ENCODE measurements around the gene HES5. TPM values are rescaled to one million over a fixed set of nuclear protein-coding genes. Genes with fewer than 3 reads are reported as not detected.

The HES5 gene
- polyA plus RNA-seq, 1 of the 3 experiments (the other 2 are of a cell fraction): 0.03 TPM

DNA sequence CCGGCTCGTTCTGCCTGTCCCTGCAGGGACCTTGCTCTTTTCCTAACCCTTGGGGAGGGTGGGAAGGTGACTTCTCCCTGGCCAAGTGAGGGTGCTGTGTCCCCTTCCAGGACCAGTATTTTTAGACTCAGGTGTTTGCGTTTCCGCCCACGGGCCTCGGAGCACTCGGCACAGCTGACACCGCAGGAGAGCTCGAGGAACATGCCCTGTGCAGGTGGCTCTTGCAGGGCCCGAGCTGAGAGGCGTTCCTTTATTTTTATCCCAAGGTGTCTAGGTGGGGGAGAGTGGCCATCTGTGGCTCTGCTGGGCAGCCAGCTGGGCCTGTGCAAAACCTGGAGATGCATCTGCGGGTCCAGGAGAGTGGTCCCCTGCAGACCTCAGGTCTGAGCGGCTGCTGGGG is 38.0 kb downstream of the HES5 start:
- H3K9me2 ChIP-seq: no peaks in the 10 kb centered on the region
- no peak overlapping the region for H3K4me3 ChIP-seq (ENCODE audit: low read depth in 2 of 2, low read length in 1 of 2)
- no peak overlapping the region for H2AFZ ChIP-seq (ENCODE audit: low read depth)
- H3K9me3 ChIP-seq: no peaks in the 10 kb centered on the region
- ChIA-PET CTCF (interaction anchor here (1.2 kb wide), 1 partner anchor 10 kb away, joined by 3 read pairs; no protein-coding TSS in a partner anchor), POLR2A (no interaction called here)
- no peaks in the 10 kb centered on the region for H3K79me2 ChIP-seq (ENCODE audit: insufficient read depth)
- no peaks in the 10 kb centered on the region for H3F3A ChIP-seq (replicated peaks; ENCODE audit: insufficient read depth)
- H4K20me1 ChIP-seq (ENCODE audit: insufficient read depth): no peaks in the 10 kb centered on the region
- no peaks in the 10 kb centered on the region for H3K4me1 ChIP-seq (ENCODE audit: control insufficient read depth in 1 of 2, insufficient read depth in 2 of 2, low read depth in 1 of 2, low read length in 1 of 2)
- TF ChIP-seq FOXM1 (IDR thresholded peaks at IDR 0.05; ENCODE audit: low read depth) (no peak), IRF3 (IDR thresholded peaks at IDR 0.05; ENCODE audit: low read depth, low read length) (no peak), RCOR1 (IDR thresholded peaks at IDR 0.05; ENCODE audit: low read length) (no peak), GABPA (IDR thresholded peaks at IDR 0.05; ENCODE audit: low read depth) (no peak), MEF2A (IDR thresholded peaks at IDR 0.05; ENCODE audit: borderline replicate concordance, low read depth) (no peak), NRF1 (IDR thresholded peaks at IDR 0.05; ENCODE audit: low read depth, low read length) (no peak)
- TF ChIP-seq, protein P1, sequence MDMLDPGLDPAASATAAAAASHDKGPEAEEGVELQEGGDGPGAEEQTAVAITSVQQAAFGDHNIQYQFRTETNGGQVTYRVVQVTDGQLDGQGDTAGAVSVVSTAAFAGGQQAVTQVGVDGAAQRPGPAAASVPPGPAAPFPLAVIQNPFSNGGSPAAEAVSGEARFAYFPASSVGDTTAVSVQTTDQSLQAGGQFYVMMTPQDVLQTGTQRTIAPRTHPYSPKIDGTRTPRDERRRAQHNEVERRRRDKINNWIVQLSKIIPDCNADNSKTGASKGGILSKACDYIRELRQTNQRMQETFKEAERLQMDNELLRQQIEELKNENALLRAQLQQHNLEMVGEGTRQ (IDR thresholded peaks at IDR 0.05; ENCODE audit: borderline replicate concordance, low read depth, low read length): no peak
- TF ChIP-seq, protein P2, sequence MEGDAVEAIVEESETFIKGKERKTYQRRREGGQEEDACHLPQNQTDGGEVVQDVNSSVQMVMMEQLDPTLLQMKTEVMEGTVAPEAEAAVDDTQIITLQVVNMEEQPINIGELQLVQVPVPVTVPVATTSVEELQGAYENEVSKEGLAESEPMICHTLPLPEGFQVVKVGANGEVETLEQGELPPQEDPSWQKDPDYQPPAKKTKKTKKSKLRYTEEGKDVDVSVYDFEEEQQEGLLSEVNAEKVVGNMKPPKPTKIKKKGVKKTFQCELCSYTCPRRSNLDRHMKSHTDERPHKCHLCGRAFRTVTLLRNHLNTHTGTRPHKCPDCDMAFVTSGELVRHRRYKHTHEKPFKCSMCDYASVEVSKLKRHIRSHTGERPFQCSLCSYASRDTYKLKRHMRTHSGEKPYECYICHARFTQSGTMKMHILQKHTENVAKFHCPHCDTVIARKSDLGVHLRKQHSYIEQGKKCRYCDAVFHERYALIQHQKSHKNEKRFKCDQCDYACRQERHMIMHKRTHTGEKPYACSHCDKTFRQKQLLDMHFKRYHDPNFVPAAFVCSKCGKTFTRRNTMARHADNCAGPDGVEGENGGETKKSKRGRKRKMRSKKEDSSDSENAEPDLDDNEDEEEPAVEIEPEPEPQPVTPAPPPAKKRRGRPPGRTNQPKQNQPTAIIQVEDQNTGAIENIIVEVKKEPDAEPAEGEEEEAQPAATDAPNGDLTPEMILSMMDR (IDR thresholded peaks at IDR 0.05): no peak
- 60% methylated on average over 3 of the region's 13 CpGs for WGBS (ENCODE audit: low lambda C conversion rate)
- H3K27ac ChIP-seq (ENCODE audit: low read depth in 2 of 2, low read length in 1 of 2): no peak overlapping the region
- no peak overlapping the region for H3K4me2 ChIP-seq
- DNase-seq: no peak
- no peaks in the 10 kb centered on the region for H3K36me3 ChIP-seq (replicated peaks in 1 of 2; ENCODE audit: control insufficient read depth in 1 of 2, insufficient read depth in 2 of 2, low read length in 1 of 2)
- H3K27me3 ChIP-seq (ENCODE audit: insufficient read depth): no peaks in the 10 kb centered on the region
- no peak overlapping the region for H3K9ac ChIP-seq

DNA sequence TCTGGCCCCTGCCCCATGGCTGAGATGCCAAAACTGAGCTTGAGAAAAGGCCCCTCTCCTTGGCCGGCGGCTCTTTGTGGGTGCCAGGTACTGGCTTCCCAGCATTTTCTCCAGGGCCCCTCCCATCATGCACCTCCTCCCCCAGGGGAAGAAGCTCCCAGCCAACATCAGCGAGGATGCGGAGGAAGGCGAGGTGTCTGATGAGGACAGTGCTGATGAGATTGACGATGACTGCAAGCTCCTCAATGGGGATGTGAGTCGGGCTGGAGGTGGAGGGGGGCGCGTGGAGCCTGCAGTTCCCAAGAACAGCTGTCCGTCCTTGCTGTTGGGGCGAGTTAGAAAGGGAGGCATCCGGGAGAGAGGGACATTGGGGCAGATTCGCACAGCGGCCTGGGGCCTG is 40.4 kb downstream of the HES5 start:
- H3K79me2 ChIP-seq (ENCODE audit: insufficient read depth): no peaks in the 10 kb centered on the region
- no peak overlapping the region for H3K27ac ChIP-seq (ENCODE audit: low read depth in 2 of 2, low read length in 1 of 2)
- H4K20me1 ChIP-seq (ENCODE audit: insufficient read depth): no peaks in the 10 kb centered on the region
- H2AFZ ChIP-seq (ENCODE audit: low read depth): no peak overlapping the region
- H3K4me2 ChIP-seq: no peak overlapping the region
- no peaks in the 10 kb centered on the region for H3K9me3 ChIP-seq
- H3K4me3 ChIP-seq (ENCODE audit: low read depth in 2 of 2, low read length in 1 of 2): no peak overlapping the region
- H3K27me3 ChIP-seq (ENCODE audit: insufficient read depth): no peaks in the 10 kb centered on the region
- no peaks in the 10 kb centered on the region for H3K9me2 ChIP-seq
- ChIA-PET POLR2A (interaction anchor here (0.7 kb wide), 1 partner anchor 17 kb away, joined by 4 read pairs; no protein-coding TSS in a partner anchor), CTCF (interaction anchor here (0.9 to 1.3 kb wide), 4 partner anchors 10 to 75 kb away, joined by 3 to 5 read pairs (median 4); no protein-coding TSS in a partner anchor)
- H3K9ac ChIP-seq: no peak overlapping the region
- 56% methylated on average over 10 of the region's 14 CpGs for WGBS (ENCODE audit: low lambda C conversion rate)
- no peaks in the 10 kb centered on the region; a peak in 1 of 4 replicates for H3K4me1 ChIP-seq (ENCODE audit: control insufficient read depth in 1 of 2, insufficient read depth in 2 of 2, low read depth in 1 of 2, low read length in 1 of 2)
- no peaks in the 10 kb centered on the region for H3F3A ChIP-seq (replicated peaks; ENCODE audit: insufficient read depth)
- no peaks in the 10 kb centered on the region for H3K36me3 ChIP-seq (replicated peaks in 1 of 2; ENCODE audit: control insufficient read depth in 1 of 2, insufficient read depth in 2 of 2, low read length in 1 of 2)
- DNase-seq: no peak
- TF ChIP-seq FOXM1 (IDR thresholded peaks at IDR 0.05; ENCODE audit: low read depth): no peak
- TF ChIP-seq FOSL2 (IDR thresholded peaks at IDR 0.05; ENCODE audit: borderline replicate concordance, low read depth): no peak
- TF ChIP-seq, protein P1 (IDR thresholded peaks at IDR 0.05; ENCODE audit: borderline replicate concordance, low read depth, low read length): no peak
- TF ChIP-seq RFX5 (IDR thresholded peaks at IDR 0.05; ENCODE audit: low read length): no peak
- TF ChIP-seq NRF1 (IDR thresholded peaks at IDR 0.05; ENCODE audit: low read depth, low read length): no peak
- TF ChIP-seq TAF1 (IDR thresholded peaks at IDR 0.05; ENCODE audit: borderline replicate concordance, low read depth, low read length): no peak
- TF ChIP-seq MEF2A (IDR thresholded peaks at IDR 0.05; ENCODE audit: borderline replicate concordance, low read depth): no peak
- TF ChIP-seq, protein P3, sequence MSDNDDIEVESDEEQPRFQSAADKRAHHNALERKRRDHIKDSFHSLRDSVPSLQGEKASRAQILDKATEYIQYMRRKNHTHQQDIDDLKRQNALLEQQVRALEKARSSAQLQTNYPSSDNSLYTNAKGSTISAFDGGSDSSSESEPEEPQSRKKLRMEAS (IDR thresholded peaks at IDR 0.05; ENCODE audit: low read depth): no peak
- TF ChIP-seq CHD2 (IDR thresholded peaks at IDR 0.05; ENCODE audit: low read length, partially characterized antibody): no peak
- no peak for TF ChIP-seq MXI1 (IDR thresholded peaks at IDR 0.05; ENCODE audit: low read depth, low read length)
- no peak for TF ChIP-seq EP300 (IDR thresholded peaks at IDR 0.05; ENCODE audit: borderline replicate concordance in 1 of 2, low read depth in 1 of 2, low read length in 1 of 2)
- TF ChIP-seq, protein P4, sequence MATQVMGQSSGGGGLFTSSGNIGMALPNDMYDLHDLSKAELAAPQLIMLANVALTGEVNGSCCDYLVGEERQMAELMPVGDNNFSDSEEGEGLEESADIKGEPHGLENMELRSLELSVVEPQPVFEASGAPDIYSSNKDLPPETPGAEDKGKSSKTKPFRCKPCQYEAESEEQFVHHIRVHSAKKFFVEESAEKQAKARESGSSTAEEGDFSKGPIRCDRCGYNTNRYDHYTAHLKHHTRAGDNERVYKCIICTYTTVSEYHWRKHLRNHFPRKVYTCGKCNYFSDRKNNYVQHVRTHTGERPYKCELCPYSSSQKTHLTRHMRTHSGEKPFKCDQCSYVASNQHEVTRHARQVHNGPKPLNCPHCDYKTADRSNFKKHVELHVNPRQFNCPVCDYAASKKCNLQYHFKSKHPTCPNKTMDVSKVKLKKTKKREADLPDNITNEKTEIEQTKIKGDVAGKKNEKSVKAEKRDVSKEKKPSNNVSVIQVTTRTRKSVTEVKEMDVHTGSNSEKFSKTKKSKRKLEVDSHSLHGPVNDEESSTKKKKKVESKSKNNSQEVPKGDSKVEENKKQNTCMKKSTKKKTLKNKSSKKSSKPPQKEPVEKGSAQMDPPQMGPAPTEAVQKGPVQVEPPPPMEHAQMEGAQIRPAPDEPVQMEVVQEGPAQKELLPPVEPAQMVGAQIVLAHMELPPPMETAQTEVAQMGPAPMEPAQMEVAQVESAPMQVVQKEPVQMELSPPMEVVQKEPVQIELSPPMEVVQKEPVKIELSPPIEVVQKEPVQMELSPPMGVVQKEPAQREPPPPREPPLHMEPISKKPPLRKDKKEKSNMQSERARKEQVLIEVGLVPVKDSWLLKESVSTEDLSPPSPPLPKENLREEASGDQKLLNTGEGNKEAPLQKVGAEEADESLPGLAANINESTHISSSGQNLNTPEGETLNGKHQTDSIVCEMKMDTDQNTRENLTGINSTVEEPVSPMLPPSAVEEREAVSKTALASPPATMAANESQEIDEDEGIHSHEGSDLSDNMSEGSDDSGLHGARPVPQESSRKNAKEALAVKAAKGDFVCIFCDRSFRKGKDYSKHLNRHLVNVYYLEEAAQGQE (IDR thresholded peaks at IDR 0.05; ENCODE audit: low read depth, low read length): no peak
- TF ChIP-seq NFIC (IDR thresholded peaks at IDR 0.05; ENCODE audit: borderline replicate concordance): no peak
- TF ChIP-seq GABPA (IDR thresholded peaks at IDR 0.05; ENCODE audit: low read depth): no peak

Measured in SK-N-SH (cell line).